HL-60 (cell line): Measurements from ENCODE around the gene CHRNB1.

ENCODE experiments used
- CTCF ChIP-seq: IDR thresholded peaks from one replicate; pipeline ENCODE4 v1.5.1; 2011; ENCODE audit warnings: low read length, control low read depth, inconsistent platforms; ENCODE audit not compliant: insufficient read depth
- GABPA ChIP-seq: IDR thresholded peaks from 2 replicates; pipeline ENCODE4 v1.6.1; 2012; ENCODE audit warnings: low read depth
- POLR2AphosphoS5 ChIP-seq: IDR thresholded peaks from 2 replicates; pipeline ENCODE4 v1.6.1; 2012; ENCODE audit warnings: low read depth
- REST ChIP-seq: IDR thresholded peaks from 2 replicates; pipeline ENCODE4 v1.6.1; 2012; ENCODE audit warnings: low read depth; ENCODE audit not compliant: insufficient replicate concordance

- TF ChIP-seq CTCF (no peak), POLR2AphosphoS5 (no peak), GABPA (no peak), REST (no peak)
Observed at GRCh38 chr17:7407082-7407481, 37.8 kb upstream of the CHRNB1 start.
